DND-41 (cell line): ENCODE data around the gene OTUD5.
A peak's percentile ranks its signal among the peaks of the same experiment; 100 is the strongest.

Source experiments
- ATAC-seq: fragments of 200-7000 bp; cut with Tn5 transposase; 3 replicates; pipeline ENCODE4 v1.9.1; 2021; ENCODE audit warnings: low read depth; ENCODE audit not compliant: insufficient read depth
- DNase-seq: peaks from one replicate; pipeline ENCODE4 v3.0.0-alpha.2; 2020
- H2AFZ ChIP-seq: 2 replicates; pipeline ENCODE4 v1.6.0; 2012; ENCODE audit warnings: low read depth, low read length
- H3K27ac ChIP-seq: 2 replicates; pipeline ENCODE4 v1.5.1; 2012; ENCODE audit warnings: low read length, inconsistent platforms
- H3K27me3 ChIP-seq: fragments of 200-600 bp; sonication (generic); 2 replicates; pipeline ENCODE4 v1.6.0; 2012; ENCODE audit warnings: low read length, mild to moderate bottlenecking, inconsistent platforms; ENCODE audit not compliant: insufficient read depth, poor library complexity
- H3K36me3 ChIP-seq: 2 replicates; pipeline ENCODE4 v1.5.1; 2012; ENCODE audit warnings: low read length, inconsistent platforms; ENCODE audit not compliant: insufficient read depth
- H3K4me1 ChIP-seq: 2 replicates; pipeline ENCODE4 v1.5.1; 2012; ENCODE audit warnings: mild to moderate bottlenecking, low read length; ENCODE audit not compliant: insufficient read depth
- H3K4me2 ChIP-seq: 2 replicates; pipeline ENCODE4 v1.6.0; 2012; ENCODE audit warnings: mild to moderate bottlenecking, moderate library complexity, low read length, inconsistent platforms; ENCODE audit not compliant: insufficient read depth
- H3K4me3 ChIP-seq, 2 experiments: fragments of 200-600 bp in 1 of 2; shearing (Covaris generic) in 1 of 2; 2 replicates each; pipeline ENCODE4 v1.5.1; 2012 to 2016; ENCODE audit warnings: inconsistent platforms in 2 of 2, low read length in 2 of 2, mild to moderate bottlenecking in 2 of 2, low read depth in 1 of 2, moderate library complexity in 1 of 2
- H3K79me2 ChIP-seq: 2 replicates; pipeline ENCODE4 v1.6.0; 2012; ENCODE audit warnings: low read length, inconsistent platforms; ENCODE audit not compliant: insufficient read depth
- H3K9ac ChIP-seq: 2 replicates; pipeline ENCODE4 v1.6.0; 2012; ENCODE audit warnings: low read depth, mild to moderate bottlenecking, inconsistent platforms, low read length, moderate library complexity
- H3K9me3 ChIP-seq: 2 replicates; pipeline ENCODE4 v1.5.1; 2012; ENCODE audit warnings: low read length, moderate library complexity, mild to moderate bottlenecking, inconsistent platforms; ENCODE audit not compliant: insufficient read depth, severe bottlenecking
- H4K20me1 ChIP-seq: 2 replicates; pipeline ENCODE4 v1.6.0; 2012; ENCODE audit warnings: low read length; ENCODE audit not compliant: insufficient read depth
- EZH2 ChIP-seq: IDR thresholded peaks from 3 replicates; pipeline ENCODE4 v1.6.1; 2012; ENCODE audit warnings: borderline replicate concordance, low read depth, mild to moderate bottlenecking, moderate library complexity, low read length, inconsistent platforms; ENCODE audit not compliant: severe bottlenecking
- TF ChIP-seq, protein P1 (sequence below): IDR thresholded peaks from 2 replicates; pipeline ENCODE4 v1.5.1; 2012; ENCODE audit warnings: borderline replicate concordance, low read length, moderate library complexity, mild to moderate bottlenecking; ENCODE audit not compliant: poor library complexity, severe bottlenecking; ENCODE audit errors: extremely low read depth

The OTUD5 gene

DNA sequence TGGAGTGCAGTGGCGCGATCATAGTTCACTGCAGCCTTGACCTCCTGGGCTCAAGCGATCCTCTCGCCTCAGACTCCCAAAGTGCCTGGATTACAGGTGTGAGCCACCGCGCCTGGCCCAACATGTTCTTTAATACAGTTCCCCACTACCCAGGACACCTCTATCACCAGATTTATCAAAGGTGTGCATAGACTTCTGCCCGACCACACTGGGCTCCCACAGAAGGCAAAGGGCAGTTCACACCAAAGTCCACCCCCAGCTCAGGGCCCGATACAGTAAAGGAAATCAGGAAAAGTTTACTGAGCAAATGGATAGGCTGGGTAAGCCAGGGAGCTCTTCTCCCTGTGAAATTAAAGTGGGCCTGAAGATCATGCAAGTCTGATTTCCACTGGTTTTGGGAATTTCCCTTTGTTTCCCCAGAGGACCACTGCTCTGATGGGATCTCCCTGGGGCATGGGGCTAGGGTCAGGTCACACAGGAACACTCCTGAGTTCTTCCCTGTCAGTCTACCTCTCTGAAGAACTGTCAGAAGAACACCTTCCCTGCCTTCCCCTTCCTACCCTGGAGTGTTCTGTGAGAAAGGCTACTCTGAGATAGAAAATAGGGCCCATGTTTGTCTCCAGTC lies 20.9 kb downstream of the OTUD5 start:
- peaks cover 62% of the 10 kb centered on the region for H4K20me1 ChIP-seq
- H3K4me3 ChIP-seq: no peak overlapping the region
- peak overlapping the region; percentile 70; the same call in 1 of the 2 replicates for H3K27ac ChIP-seq
- no peak overlapping the region for H3K9ac ChIP-seq
- H3K79me2 ChIP-seq: peaks cover 45% of the 10 kb centered on the region
- H2AFZ ChIP-seq: no peak overlapping the region
- no peaks in the 10 kb centered on the region for H3K9me3 ChIP-seq
- H3K4me1 ChIP-seq: peaks cover 46% of the 10 kb centered on the region
- ATAC-seq (no peak), DNase-seq (no peak)
- TF ChIP-seq, protein P1, sequence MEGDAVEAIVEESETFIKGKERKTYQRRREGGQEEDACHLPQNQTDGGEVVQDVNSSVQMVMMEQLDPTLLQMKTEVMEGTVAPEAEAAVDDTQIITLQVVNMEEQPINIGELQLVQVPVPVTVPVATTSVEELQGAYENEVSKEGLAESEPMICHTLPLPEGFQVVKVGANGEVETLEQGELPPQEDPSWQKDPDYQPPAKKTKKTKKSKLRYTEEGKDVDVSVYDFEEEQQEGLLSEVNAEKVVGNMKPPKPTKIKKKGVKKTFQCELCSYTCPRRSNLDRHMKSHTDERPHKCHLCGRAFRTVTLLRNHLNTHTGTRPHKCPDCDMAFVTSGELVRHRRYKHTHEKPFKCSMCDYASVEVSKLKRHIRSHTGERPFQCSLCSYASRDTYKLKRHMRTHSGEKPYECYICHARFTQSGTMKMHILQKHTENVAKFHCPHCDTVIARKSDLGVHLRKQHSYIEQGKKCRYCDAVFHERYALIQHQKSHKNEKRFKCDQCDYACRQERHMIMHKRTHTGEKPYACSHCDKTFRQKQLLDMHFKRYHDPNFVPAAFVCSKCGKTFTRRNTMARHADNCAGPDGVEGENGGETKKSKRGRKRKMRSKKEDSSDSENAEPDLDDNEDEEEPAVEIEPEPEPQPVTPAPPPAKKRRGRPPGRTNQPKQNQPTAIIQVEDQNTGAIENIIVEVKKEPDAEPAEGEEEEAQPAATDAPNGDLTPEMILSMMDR: no peak
- TF ChIP-seq EZH2: no peak
- no peaks in the 10 kb centered on the region for H3K27me3 ChIP-seq
- peaks cover 54% of the 10 kb centered on the region for H3K36me3 ChIP-seq
- H3K4me2 ChIP-seq: no peak overlapping the region

DNA sequence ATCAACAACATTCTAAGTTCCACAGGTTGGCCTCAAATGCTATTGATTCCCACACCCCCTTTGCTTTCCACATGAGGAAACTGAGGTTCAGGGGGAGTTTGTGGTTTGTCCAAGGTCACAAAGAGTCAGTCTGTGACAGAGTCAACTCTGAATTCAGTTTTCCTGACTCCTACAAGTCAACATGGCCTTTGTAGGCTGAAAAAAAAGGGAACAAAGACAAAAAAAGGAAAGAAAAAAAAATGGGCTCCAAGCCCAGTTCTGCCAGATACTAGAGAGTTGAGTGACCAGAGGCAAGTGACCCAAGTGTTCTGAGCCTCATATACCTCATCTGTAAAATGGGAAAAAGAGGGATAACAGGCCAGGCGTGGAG lies 22.1 kb downstream of the OTUD5 start:
- Histone ChIP-seq H3K9ac (no peak overlapping the region), H2AFZ (no peak overlapping the region), H3K27me3 (no peaks in the 10 kb centered on the region), H3K4me3 (no peak overlapping the region), H3K4me2 (no peak overlapping the region), H3K4me1 (peaks cover 39% of the 10 kb centered on the region), H3K36me3 (peaks cover 50% of the 10 kb centered on the region), H3K27ac (no peak overlapping the region), H3K79me2 (peaks cover 35% of the 10 kb centered on the region), H3K9me3 (no peaks in the 10 kb centered on the region), H4K20me1 (peaks cover 53% of the 10 kb centered on the region)
- TF ChIP-seq, protein P1: no peak
- TF ChIP-seq EZH2: no peak
- no peak for ATAC-seq
- no peak for DNase-seq

DNA sequence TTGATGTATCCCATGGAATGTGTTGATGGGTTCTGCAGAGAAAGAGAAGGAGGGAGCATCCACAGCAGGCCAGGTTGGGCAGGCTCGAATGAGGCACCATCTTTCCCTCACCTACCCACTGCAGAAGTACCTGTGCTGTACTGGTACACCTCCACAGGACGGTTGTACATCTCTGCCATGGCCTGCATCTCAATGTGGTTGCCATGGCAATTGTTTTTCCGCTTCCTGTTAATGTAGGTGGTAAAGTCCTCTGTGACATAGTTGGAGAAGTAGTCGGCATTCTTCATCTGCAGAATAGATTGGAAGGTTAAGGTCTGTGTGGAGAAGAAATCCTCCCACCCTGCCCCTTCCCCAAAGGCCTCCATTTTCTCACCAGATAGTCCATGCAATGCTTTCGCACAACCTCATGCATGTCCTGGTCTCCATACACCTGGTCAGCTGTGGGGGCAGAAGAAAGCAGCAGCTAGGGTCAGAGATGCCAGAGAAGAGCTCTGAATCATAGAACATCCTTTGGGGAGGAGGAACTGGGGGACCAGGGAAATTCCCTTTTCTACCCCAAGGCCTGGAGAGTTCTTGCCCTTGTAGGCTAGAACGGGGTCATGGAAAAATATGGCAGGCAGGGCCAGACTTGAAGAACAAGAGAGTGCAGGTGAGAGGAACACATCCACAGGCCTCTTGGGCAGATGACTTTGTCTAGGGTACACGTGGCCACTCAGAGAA lies 22.7 kb downstream of the OTUD5 start:
- Histone ChIP-seq H3K36me3 (peaks cover 48% of the 10 kb centered on the region), H3K4me1 (peaks cover 33% of the 10 kb centered on the region), H3K9ac (no peak overlapping the region), H3K79me2 (peaks cover 30% of the 10 kb centered on the region), H3K9me3 (no peaks in the 10 kb centered on the region), H3K27me3 (no peaks in the 10 kb centered on the region), H2AFZ (no peak overlapping the region), H4K20me1 (peaks cover 48% of the 10 kb centered on the region), H3K4me3 (no peak overlapping the region), H3K4me2 (no peak overlapping the region), H3K27ac (no peak overlapping the region)
- no peak for DNase-seq
- no peak for ATAC-seq
- TF ChIP-seq, protein P1: no peak
- no peak for TF ChIP-seq EZH2
